Neural progenitor cell (in vitro differentiated cells): ENCODE results near the gene KRTAP2-4.

ENCODE experiments used
- EZH2 ChIP-seq: fragments of 200-600 bp; sonication (generic); IDR thresholded peaks from 2 replicates; pipeline ENCODE4 v1.6.1; 2017; ENCODE audit warnings: antibody characterized with exemption, mild to moderate bottlenecking, moderate library complexity
- EZH2phosphoT487 ChIP-seq: fragments of 200-600 bp; sonication (generic); IDR thresholded peaks from 2 replicates; pipeline ENCODE4 v1.6.1; 2017; ENCODE audit warnings: antibody characterized with exemption
- TF ChIP-seq, protein P1 (sequence below): fragments of 200-600 bp; sonication (generic); IDR thresholded peaks from 2 replicates; pipeline ENCODE4 v1.5.1; 2017; ENCODE audit warnings: antibody characterized with exemption, mild to moderate bottlenecking

DNA sequence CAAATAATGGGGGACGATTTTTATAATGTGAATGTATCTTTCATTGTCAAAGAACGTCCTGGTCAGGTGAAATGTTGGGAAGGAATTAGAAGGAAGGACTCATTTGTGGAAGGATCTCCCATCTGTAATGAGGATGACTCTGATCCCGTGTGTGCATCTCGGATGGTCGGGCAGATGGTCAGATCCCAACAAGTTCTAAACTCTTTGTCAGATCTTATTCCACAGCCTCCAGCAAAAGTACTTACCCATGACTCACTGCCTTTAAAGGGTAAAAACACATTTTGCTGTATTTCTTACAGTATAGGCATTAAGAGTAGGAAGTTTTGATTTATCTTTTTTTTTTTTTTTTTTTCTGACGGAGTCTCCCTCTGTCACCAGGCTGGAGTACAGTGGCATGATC lies 32.8 kb upstream of the KRTAP2-4 start:
- no peak for TF ChIP-seq EZH2phosphoT487
- TF ChIP-seq, protein P1, sequence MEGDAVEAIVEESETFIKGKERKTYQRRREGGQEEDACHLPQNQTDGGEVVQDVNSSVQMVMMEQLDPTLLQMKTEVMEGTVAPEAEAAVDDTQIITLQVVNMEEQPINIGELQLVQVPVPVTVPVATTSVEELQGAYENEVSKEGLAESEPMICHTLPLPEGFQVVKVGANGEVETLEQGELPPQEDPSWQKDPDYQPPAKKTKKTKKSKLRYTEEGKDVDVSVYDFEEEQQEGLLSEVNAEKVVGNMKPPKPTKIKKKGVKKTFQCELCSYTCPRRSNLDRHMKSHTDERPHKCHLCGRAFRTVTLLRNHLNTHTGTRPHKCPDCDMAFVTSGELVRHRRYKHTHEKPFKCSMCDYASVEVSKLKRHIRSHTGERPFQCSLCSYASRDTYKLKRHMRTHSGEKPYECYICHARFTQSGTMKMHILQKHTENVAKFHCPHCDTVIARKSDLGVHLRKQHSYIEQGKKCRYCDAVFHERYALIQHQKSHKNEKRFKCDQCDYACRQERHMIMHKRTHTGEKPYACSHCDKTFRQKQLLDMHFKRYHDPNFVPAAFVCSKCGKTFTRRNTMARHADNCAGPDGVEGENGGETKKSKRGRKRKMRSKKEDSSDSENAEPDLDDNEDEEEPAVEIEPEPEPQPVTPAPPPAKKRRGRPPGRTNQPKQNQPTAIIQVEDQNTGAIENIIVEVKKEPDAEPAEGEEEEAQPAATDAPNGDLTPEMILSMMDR = no peak
- TF ChIP-seq EZH2 = no peak
